HG03025 (cell line): ENCODE results near the gene TRIM66.
"Not testable (repeated sequence)": the region's sequence is repeated elsewhere in the genome, so short reads cannot be mapped to it uniquely, and the experiment has no call there.

Experiments
- ATAC-seq: cut with Tn5 transposase; IDR thresholded peaks from one replicate; pipeline ENCODE4 v1.9.1; 2021; ENCODE audit warnings: mild to moderate bottlenecking, moderate library complexity; ENCODE audit not compliant: unreplicated experiment, low FRiP score

TRIM66 gene

GRCh38 chr11:8692417-8692816 lies 10.0 kb upstream of the TRIM66 start:
- ATAC-seq = no peak

GRCh38 chr11:8691601-8692000 lies 9.1 kb upstream of the TRIM66 start:
- no peak for ATAC-seq

- no peak for ATAC-seq
Measured at GRCh38 chr11:8690374-8691342, 8.2 kb upstream of the TRIM66 start.

- ATAC-seq = no peak
Measured at GRCh38 chr11:8689726-8690255, 7.3 kb upstream of the TRIM66 start.

- ATAC-seq = peak; percentile 94
Measured at GRCh38 chr11:8688414-8689362, 6.2 kb upstream of the TRIM66 start.

- no peak for ATAC-seq
Measured at GRCh38 chr11:8686325-8686724, 3.9 kb upstream of the TRIM66 start.

- ATAC-seq = no peak
Measured at GRCh38 chr11:8685820-8686219, 3.4 kb upstream of the TRIM66 start.

GRCh38 chr11:8685306-8685705 lies 2.8 kb upstream of the TRIM66 start:
- no peak for ATAC-seq

GRCh38 chr11:8684600-8685290 lies 2.3 kb upstream of the TRIM66 start:
- ATAC-seq = no peak

GRCh38 chr11:8683115-8683807 lies 796 bp upstream of the TRIM66 start:
- ATAC-seq = peak; percentile 8

GRCh38 chr11:8681837-8682302 lies 595 bp downstream of the TRIM66 start:
- ATAC-seq = no peak

- ATAC-seq = no peak
Measured at GRCh38 chr11:8679006-8679405, 3.5 kb downstream of the TRIM66 start.

GRCh38 chr11:8676458-8676857 lies 6.0 kb downstream of the TRIM66 start:
- no peak for ATAC-seq

GRCh38 chr11:8674859-8675258 lies 7.6 kb downstream of the TRIM66 start:
- ATAC-seq = no peak

GRCh38 chr11:8672346-8672745 lies 10.1 kb downstream of the TRIM66 start:
- ATAC-seq = no peak

GRCh38 chr11:8671651-8672062 lies 10.8 kb downstream of the TRIM66 start:
- ATAC-seq = no peak

- ATAC-seq = no peak
Measured at GRCh38 chr11:8671193-8671612, 11.3 kb downstream of the TRIM66 start.

GRCh38 chr11:8670081-8670480 lies 12.4 kb downstream of the TRIM66 start:
- not testable (repeated sequence) for ATAC-seq

- no peak for ATAC-seq
Measured at GRCh38 chr11:8665222-8665621, 17.2 kb downstream of the TRIM66 start.
